Measurements from ENCODE around the gene KLHL9. TPM values are rescaled to one million over a fixed set of nuclear protein-coding genes. Genes with fewer than 3 reads are reported as not detected.

Gene KLHL9
- total and polyA plus RNA-seq, 2 of the 13 experiments (the other 11 are each of a cell fraction or from before 2014, with no cell fraction given), result 8.7 to 17.7 TPM

- TF ChIP-seq ZNF12 (CRISPR knock-in tag; IDR thresholded peaks at IDR 0.05) (peak; percentile 29; the same call in 1 of the 2 replicates), ZNF891 (CRISPR knock-in tag; IDR thresholded peaks at IDR 0.05) (peak; percentile 51; the same call in 1 of the 2 replicates), LCORL (IDR thresholded peaks at IDR 0.05) (peak; percentile 88), LCORL (CRISPR knock-in tag; IDR thresholded peaks at IDR 0.05) (no peak), SNRNP70 (IDR thresholded peaks at IDR 0.05; ENCODE audit: low read depth, low read length) (no peak), FOSL1 (CRISPR knock-in tag; IDR thresholded peaks at IDR 0.05; ENCODE audit: borderline replicate concordance) (0 out of 2 replicates have a peak, but pooled peaks have one; percentile 41), ZSCAN9 (CRISPR knock-in tag; IDR thresholded peaks at IDR 0.05; ENCODE audit: borderline replicate concordance) (peak; percentile 58; the same call in 1 of the 2 replicates), ZNF460 (CRISPR knock-in tag; IDR thresholded peaks at IDR 0.05; ENCODE audit: borderline replicate concordance) (no peak), ZSCAN20 (CRISPR knock-in tag; IDR thresholded peaks at IDR 0.05; ENCODE audit: borderline replicate concordance) (peak; percentile 68; the same call in 1 of the 2 replicates), ZIK1 (CRISPR knock-in tag; IDR thresholded peaks at IDR 0.05; ENCODE audit: borderline replicate concordance, low read depth) (peak; percentile 90; the same call in 1 of the 2 replicates), ZNF879 (CRISPR knock-in tag; IDR thresholded peaks at IDR 0.05) (0 out of 2 replicates have a peak, but pooled peaks have one; percentile 82), NRL (CRISPR knock-in tag; IDR thresholded peaks at IDR 0.05; ENCODE audit: borderline replicate concordance) (0 out of 2 replicates have a peak, but pooled peaks have one; percentile 25), ZNF274 (CRISPR knock-in tag; IDR thresholded peaks at IDR 0.05) (peak; percentile 48; the same call in 1 of the 2 replicates), NFE2L1 (CRISPR knock-in tag; IDR thresholded peaks at IDR 0.05; ENCODE audit: borderline replicate concordance) (0 out of 2 replicates have a peak, but pooled peaks have one; percentile 58), MATR3 (CRISPR knock-in tag; IDR thresholded peaks at IDR 0.05) (no peak), ARID3A (IDR thresholded peaks at IDR 0.05; ENCODE audit: low read depth, low read length) (no peak), ZNF674 (CRISPR knock-in tag; IDR thresholded peaks at IDR 0.05; ENCODE audit: low read depth) (peak; percentile 48; the same call in 1 of the 2 replicates), SMARCE1 (IDR thresholded peaks at IDR 0.05; ENCODE audit: borderline replicate concordance) (no peak), HBP1 (CRISPR knock-in tag; IDR thresholded peaks at IDR 0.05; ENCODE audit: low read depth) (no peak), DR1 (CRISPR knock-in tag; IDR thresholded peaks at IDR 0.05) (peak; percentile 86), MEIS2 (CRISPR knock-in tag; IDR thresholded peaks at IDR 0.05) (peak; percentile 51; the same call in 1 of the 2 replicates), ZBTB43 (CRISPR knock-in tag; conservative IDR thresholded peaks at IDR 0.05) (0 out of 2 replicates have a peak, but pooled peaks have one; percentile 55), ZNF597 (CRISPR knock-in tag; IDR thresholded peaks at IDR 0.05) (no peak)
Measured at GRCh38 chr9:21334701-21335632, at the start of gene KLHL9 (continued).

Measured in HepG2 (cell line).